HEK293 (cell line): ENCODE data around the gene FBXO21.
A peak's percentile ranks its signal among the peaks of the same experiment; 100 is the strongest.
"Not testable (repeated sequence)": the region's sequence is repeated elsewhere in the genome, so short reads cannot be mapped to it uniquely, and the experiment has no call there.

ENCODE experiments used
- CTCF ChIA-PET: fragments of 350-600 bp; formaldehyde crosslinking; extraction: SDS; loops from one replicate; lab custom pipeline; 2021; ENCODE audit warnings: antibody characterized with exemption; lab: Yijun Ruan, JAX
- POLR2A ChIA-PET: fragments of 300-600 bp; formaldehyde crosslinking; extraction: SDS; loops from one replicate; lab custom pipeline; 2020; ENCODE audit warnings: antibody characterized with exemption, inconsistent platforms; lab: Yijun Ruan, JAX
- H3K27ac ChIP-seq: fragments of 200-500 bp; sonication (Bioruptor generic); 2 replicates; pipeline ENCODE4 v1.5.1; 2014; ENCODE audit warnings: low read depth, low read length, control low read depth, inconsistent platforms; ENCODE audit errors: extremely low read depth
- H3K36me3 ChIP-seq, 2 experiments: fragments of 200-500 bp in 1 of 2; sonication (Bioruptor generic) in 1 of 2; 1 replicate in 1 of 2; 2 replicates in 1 of 2; pipeline ENCODE4 v1.5.1; 2014 to 2017; ENCODE audit warnings: inconsistent platforms in 2 of 2, low read length in 2 of 2; ENCODE audit not compliant: control insufficient read depth in 2 of 2, insufficient read depth in 1 of 2
- H3K4me1 ChIP-seq: fragments of 200-500 bp; sonication (Bioruptor generic); 2 replicates; pipeline ENCODE4 v1.5.1; 2014; ENCODE audit warnings: mild to moderate bottlenecking, low read length, inconsistent platforms; ENCODE audit not compliant: control insufficient read depth, insufficient read depth
- H3K4me3 ChIP-seq: 2 replicates; pipeline ENCODE4 v1.5.1; 2011; ENCODE audit warnings: low read depth, mild to moderate bottlenecking, control low read depth, low read length, moderate library complexity
- H3K9me3 ChIP-seq: fragments of 200-500 bp; sonication (Bioruptor generic); 2 replicates; pipeline ENCODE4 v1.5.1; 2014; ENCODE audit warnings: low read depth, low read length, inconsistent platforms; ENCODE audit not compliant: control insufficient read depth, insufficient read depth
- BCL11A ChIP-seq: fragments of 450-650 bp; formaldehyde crosslinking; IDR thresholded peaks from 2 replicates; pipeline ENCODE4 v1.5.1; 2016; ENCODE audit warnings: low read depth, missing biosample characterization, missing genetic modification characterization
- EGR2 ChIP-seq: fragments of 450-650 bp; formaldehyde crosslinking; IDR thresholded peaks from 2 replicates; pipeline ENCODE4 v1.5.1; 2016; ENCODE audit warnings: low read depth, missing biosample characterization, missing genetic modification characterization
- GLIS1 ChIP-seq: fragments of 450-650 bp; formaldehyde crosslinking; IDR thresholded peaks from 2 replicates; pipeline ENCODE4 v1.5.1; 2016; ENCODE audit warnings: missing biosample characterization, missing genetic modification characterization
- GLIS2 ChIP-seq: fragments of 450-650 bp; formaldehyde crosslinking; IDR thresholded peaks from 2 replicates; pipeline ENCODE4 v1.5.1; 2016; ENCODE audit warnings: missing biosample characterization, missing genetic modification characterization
- KLF8 ChIP-seq: fragments of 450-650 bp; formaldehyde crosslinking; IDR thresholded peaks from 2 replicates; pipeline ENCODE4 v1.5.1; 2016; ENCODE audit warnings: missing biosample characterization, missing genetic modification characterization
- PRDM1 ChIP-seq: fragments of 450-650 bp; formaldehyde crosslinking; IDR thresholded peaks from 2 replicates; pipeline ENCODE4; 2016; ENCODE audit warnings: missing biosample characterization, missing genetic modification characterization
- SP7 ChIP-seq: fragments of 450-650 bp; formaldehyde crosslinking; IDR thresholded peaks from 2 replicates; pipeline ENCODE4 v1.5.1; 2016; ENCODE audit warnings: missing biosample characterization, missing genetic modification characterization
- WT1 ChIP-seq: fragments of 450-650 bp; formaldehyde crosslinking; IDR thresholded peaks from 2 replicates; pipeline ENCODE4 v1.5.1; 2016; ENCODE audit warnings: missing biosample characterization, missing genetic modification characterization
- ZBTB17 ChIP-seq: fragments of 450-650 bp; formaldehyde crosslinking; IDR thresholded peaks from 2 replicates; pipeline ENCODE4 v1.5.1; 2016; ENCODE audit warnings: missing biosample characterization, missing genetic modification characterization
- ZBTB21 ChIP-seq: fragments of 450-650 bp; formaldehyde crosslinking; IDR thresholded peaks from 2 replicates; pipeline ENCODE4 v1.5.1; 2017; ENCODE audit warnings: missing biosample characterization, missing genetic modification characterization
- ZEB2 ChIP-seq: fragments of 450-650 bp; formaldehyde crosslinking; IDR thresholded peaks from 2 replicates; pipeline ENCODE4 v1.5.1; 2016; ENCODE audit warnings: missing biosample characterization, missing genetic modification characterization
- ZFHX2 ChIP-seq: fragments of 450-650 bp; formaldehyde crosslinking; conservative IDR thresholded peaks from 2 replicates; pipeline ENCODE4 v1.5.1; 2016; ENCODE audit warnings: missing biosample characterization, missing genetic modification characterization
- ZNF324 ChIP-seq: fragments of 450-650 bp; formaldehyde crosslinking; IDR thresholded peaks from 2 replicates; pipeline ENCODE4 v1.5.1; 2016; ENCODE audit warnings: missing biosample characterization, missing genetic modification characterization
- ZNF501 ChIP-seq: fragments of 450-650 bp; formaldehyde crosslinking; IDR thresholded peaks from 2 replicates; pipeline ENCODE4 v1.5.1; 2016; ENCODE audit warnings: missing biosample characterization, missing genetic modification characterization
- ZNF600 ChIP-seq: fragments of 450-650 bp; formaldehyde crosslinking; IDR thresholded peaks from 2 replicates; pipeline ENCODE4 v1.5.1; 2016; ENCODE audit warnings: missing biosample characterization, missing genetic modification characterization
- ZNF629 ChIP-seq: fragments of 450-650 bp; formaldehyde crosslinking; IDR thresholded peaks from 2 replicates; pipeline ENCODE4 v1.5.1; 2017; ENCODE audit warnings: missing biosample characterization, missing genetic modification characterization
- ZXDB ChIP-seq: fragments of 450-650 bp; formaldehyde crosslinking; IDR thresholded peaks from 2 replicates; pipeline ENCODE4 v1.5.1; 2016; ENCODE audit warnings: missing biosample characterization, missing genetic modification characterization
- TF ChIP-seq, protein P1 (sequence below): fragments of 450-650 bp; formaldehyde crosslinking; IDR thresholded peaks from 2 replicates; pipeline ENCODE4 v1.5.1; 2016; ENCODE audit warnings: missing biosample characterization, missing genetic modification characterization
- TF ChIP-seq, protein P2 (sequence below): fragments of 450-650 bp; formaldehyde crosslinking; IDR thresholded peaks from 2 replicates; pipeline ENCODE4 v1.5.1; 2016; ENCODE audit warnings: missing biosample characterization, missing genetic modification characterization
- TF ChIP-seq, protein P3 (sequence below): fragments of 450-650 bp; formaldehyde crosslinking; IDR thresholded peaks from 2 replicates; pipeline ENCODE4 v1.5.1; 2016; ENCODE audit warnings: missing biosample characterization, missing genetic modification characterization, low read depth
- TF ChIP-seq, protein P4 (sequence below): fragments of 450-650 bp; formaldehyde crosslinking; IDR thresholded peaks from 2 replicates; pipeline ENCODE4 v1.5.1; 2016; ENCODE audit warnings: missing biosample characterization, missing genetic modification characterization

The FBXO21 gene

DNA sequence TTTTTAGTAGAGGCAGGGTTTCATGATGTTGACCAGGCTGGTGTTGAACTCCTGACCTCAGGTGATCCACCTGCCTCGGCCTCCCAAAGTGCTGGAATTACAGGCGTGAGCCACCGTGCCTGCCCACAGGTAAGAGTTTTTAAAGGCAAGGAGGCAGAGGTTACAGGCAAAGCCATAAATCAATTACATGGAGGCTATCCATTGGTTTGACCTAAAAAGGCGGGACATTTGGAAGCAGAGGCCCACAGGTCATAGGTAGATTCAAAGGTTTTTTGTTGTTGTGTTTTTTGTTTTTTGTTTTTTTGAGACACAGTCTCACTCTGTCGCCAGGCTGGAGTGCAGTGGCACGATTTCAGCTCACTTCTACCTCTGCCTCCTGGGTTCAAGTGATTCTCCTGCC is 6.1 kb upstream of the FBXO21 start:
- POLR2A ChIA-PET, H3K27ac ChIP-seq, H3K9me3 ChIP-seq, H3K36me3 ChIP-seq, H3K4me3 ChIP-seq, H3K4me1 ChIP-seq: not testable (repeated sequence)
- CTCF ChIA-PET: interaction anchor here (2.3 kb wide), 1 partner anchor 16 kb away, joined by 16 read pairs; no protein-coding TSS in a partner anchor

DNA sequence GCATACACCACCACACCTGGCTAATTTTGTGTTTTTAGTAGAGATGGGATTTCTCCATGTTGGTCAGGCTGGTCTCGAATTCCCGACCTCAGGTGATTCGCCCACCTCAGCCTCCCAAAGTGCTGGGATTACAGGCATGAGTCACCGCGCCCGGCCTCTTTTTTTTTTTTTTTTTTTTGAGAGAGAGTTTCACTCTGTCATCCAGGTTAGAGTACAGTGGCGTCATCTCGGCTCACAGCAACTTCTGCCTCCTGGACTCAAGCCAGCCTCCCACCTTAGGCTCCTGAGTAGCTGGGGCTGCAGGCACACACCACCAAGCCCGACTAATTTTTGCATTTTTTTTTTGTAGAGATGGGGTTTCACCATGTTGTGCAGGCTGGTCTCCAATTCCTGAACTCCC is 4.8 kb upstream of the FBXO21 start:
- TF ChIP-seq, protein P1, sequence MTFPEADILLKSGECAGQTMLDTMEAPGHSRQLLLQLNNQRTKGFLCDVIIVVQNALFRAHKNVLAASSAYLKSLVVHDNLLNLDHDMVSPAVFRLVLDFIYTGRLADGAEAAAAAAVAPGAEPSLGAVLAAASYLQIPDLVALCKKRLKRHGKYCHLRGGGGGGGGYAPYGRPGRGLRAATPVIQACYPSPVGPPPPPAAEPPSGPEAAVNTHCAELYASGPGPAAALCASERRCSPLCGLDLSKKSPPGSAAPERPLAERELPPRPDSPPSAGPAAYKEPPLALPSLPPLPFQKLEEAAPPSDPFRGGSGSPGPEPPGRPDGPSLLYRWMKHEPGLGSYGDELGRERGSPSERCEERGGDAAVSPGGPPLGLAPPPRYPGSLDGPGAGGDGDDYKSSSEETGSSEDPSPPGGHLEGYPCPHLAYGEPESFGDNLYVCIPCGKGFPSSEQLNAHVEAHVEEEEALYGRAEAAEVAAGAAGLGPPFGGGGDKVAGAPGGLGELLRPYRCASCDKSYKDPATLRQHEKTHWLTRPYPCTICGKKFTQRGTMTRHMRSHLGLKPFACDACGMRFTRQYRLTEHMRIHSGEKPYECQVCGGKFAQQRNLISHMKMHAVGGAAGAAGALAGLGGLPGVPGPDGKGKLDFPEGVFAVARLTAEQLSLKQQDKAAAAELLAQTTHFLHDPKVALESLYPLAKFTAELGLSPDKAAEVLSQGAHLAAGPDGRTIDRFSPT (tag by site-specific recombination): peak; percentile 63; the same call in 1 of the 2 replicates
- TF ChIP-seq ZBTB21 (tag by site-specific recombination) (peak; percentile 92), WT1 (peak; percentile 32; the same call in 1 of the 2 replicates), GLIS1 (tag by site-specific recombination) (peak; percentile 64), BCL11A (tag by site-specific recombination) (peak; percentile 52; the same call in 1 of the 2 replicates), ZBTB17 (tag by site-specific recombination) (peak; percentile 85), PRDM1 (tag by site-specific recombination) (peak; percentile 30; the same call in 1 of the 2 replicates), ZNF600 (0 out of 2 replicates have a peak, but pooled peaks have one; percentile 13), ZXDB (tag by site-specific recombination) (peak; percentile 30; the same call in 1 of the 2 replicates), ZNF324 (tag by site-specific recombination) (0 out of 2 replicates have a peak, but pooled peaks have one; percentile 76), ZNF501 (0 out of 2 replicates have a peak, but pooled peaks have one; percentile 32), ZFHX2 (tag by site-specific recombination) (peak; percentile 72), ZNF629 (tag by site-specific recombination) (peak; percentile 97), ZEB2 (tag by site-specific recombination) (0 out of 2 replicates have a peak, but pooled peaks have one; percentile 45), EGR2 (tag by site-specific recombination) (peak; percentile 79), KLF8 (tag by site-specific recombination) (peak; percentile 74), GLIS2 (tag by site-specific recombination) (peak; percentile 51; the same call in 1 of the 2 replicates), SP7 (peak; percentile 60; the same call in 1 of the 2 replicates)
- TF ChIP-seq, protein P2, sequence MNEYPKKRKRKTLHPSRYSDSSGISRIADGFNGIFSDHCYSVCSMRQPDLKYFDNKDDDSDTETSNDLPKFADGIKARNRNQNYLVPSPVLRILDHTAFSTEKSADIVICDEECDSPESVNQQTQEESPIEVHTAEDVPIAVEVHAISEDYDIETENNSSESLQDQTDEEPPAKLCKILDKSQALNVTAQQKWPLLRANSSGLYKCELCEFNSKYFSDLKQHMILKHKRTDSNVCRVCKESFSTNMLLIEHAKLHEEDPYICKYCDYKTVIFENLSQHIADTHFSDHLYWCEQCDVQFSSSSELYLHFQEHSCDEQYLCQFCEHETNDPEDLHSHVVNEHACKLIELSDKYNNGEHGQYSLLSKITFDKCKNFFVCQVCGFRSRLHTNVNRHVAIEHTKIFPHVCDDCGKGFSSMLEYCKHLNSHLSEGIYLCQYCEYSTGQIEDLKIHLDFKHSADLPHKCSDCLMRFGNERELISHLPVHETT: peak; percentile 57; the same call in 1 of the 2 replicates
- TF ChIP-seq, protein P3, sequence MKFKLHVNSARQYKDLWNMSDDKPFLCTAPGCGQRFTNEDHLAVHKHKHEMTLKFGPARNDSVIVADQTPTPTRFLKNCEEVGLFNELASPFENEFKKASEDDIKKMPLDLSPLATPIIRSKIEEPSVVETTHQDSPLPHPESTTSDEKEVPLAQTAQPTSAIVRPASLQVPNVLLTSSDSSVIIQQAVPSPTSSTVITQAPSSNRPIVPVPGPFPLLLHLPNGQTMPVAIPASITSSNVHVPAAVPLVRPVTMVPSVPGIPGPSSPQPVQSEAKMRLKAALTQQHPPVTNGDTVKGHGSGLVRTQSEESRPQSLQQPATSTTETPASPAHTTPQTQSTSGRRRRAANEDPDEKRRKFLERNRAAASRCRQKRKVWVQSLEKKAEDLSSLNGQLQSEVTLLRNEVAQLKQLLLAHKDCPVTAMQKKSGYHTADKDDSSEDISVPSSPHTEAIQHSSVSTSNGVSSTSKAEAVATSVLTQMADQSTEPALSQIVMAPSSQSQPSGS (tag by site-specific recombination): peak; percentile 65; the same call in 1 of the 2 replicates
- TF ChIP-seq, protein P4, sequence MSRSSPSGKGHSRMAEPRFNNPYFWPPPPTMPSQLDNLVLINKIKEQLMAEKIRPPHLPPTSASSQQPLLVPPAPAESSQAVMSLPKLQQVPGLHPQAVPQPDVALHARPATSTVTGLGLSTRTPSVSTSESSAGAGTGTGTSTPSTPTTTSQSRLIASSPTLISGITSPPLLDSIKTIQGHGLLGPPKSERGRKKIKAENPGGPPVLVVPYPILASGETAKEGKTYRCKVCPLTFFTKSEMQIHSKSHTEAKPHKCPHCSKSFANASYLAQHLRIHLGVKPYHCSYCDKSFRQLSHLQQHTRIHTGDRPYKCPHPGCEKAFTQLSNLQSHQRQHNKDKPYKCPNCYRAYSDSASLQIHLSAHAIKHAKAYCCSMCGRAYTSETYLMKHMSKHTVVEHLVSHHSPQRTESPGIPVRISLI (tag by site-specific recombination): peak; percentile 93
- TF ChIP-seq, all 188 proteins: peak for 21; not testable (repeated sequence) for 167
- H3K27ac ChIP-seq, H3K9me3 ChIP-seq, H3K36me3 ChIP-seq, H3K4me1 ChIP-seq, H3K4me3 ChIP-seq: not testable (repeated sequence)
- POLR2A ChIA-PET: interaction anchor here (0.7 kb wide), 1 partner anchor 14 kb away, joined by 4 read pairs; no protein-coding TSS in a partner anchor
- CTCF ChIA-PET: interaction anchor here (0.7 to 2.3 kb wide), 3 partner anchors 17 to 578 kb away, joined by 3 to 16 read pairs (median 3); no protein-coding TSS in a partner anchor
